Measurements from ENCODE around the gene ZBTB9.

Gene ZBTB9

DNA sequence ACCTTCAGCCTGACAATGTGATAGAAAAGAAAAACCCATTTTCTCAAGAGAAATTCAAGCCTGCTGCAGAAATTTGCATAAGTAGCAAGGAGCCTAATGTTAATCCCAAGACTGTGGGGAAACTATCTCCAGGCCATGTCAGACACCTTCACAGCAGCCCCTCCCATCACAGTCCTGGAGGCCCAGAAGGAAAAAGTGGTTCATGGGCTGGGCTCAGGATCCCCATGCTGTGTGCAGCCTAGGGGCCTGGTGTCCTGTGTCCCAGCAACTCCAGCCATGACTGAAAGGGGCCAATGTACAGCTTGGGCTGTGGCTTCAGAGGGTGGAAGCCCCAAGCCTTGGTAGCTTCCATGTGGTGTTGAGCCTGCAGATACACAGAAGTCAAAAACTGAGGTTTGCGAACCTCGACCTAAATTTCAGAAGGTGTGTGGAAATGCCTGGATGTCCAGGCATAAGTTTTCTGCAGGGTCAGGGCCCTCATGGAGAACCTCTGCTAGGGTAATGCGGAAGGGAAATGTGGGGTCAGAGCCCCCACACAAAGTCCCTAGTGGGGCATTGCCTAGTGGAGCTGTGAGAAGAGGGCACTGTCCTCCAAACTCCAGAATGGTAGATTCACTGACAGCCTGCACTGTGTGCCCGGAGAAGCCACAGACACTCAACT, 11.8 kb downstream of the ZBTB9 start:
- no peak for TF ChIP-seq TEAD4 (IDR thresholded peaks at IDR 0.05)
- TF ChIP-seq CREB1 (IDR thresholded peaks at IDR 0.05; ENCODE audit: low read depth), result no peak
- no peak for TF ChIP-seq TCF12 (IDR thresholded peaks at IDR 0.05; ENCODE audit: low read depth)
- TF ChIP-seq CEBPB (IDR thresholded peaks at IDR 0.05), result no peak
- TF ChIP-seq FOXM1 (IDR thresholded peaks at IDR 0.05; ENCODE audit: borderline replicate concordance, low read depth), result no peak
- no peak for TF ChIP-seq RAD21 (IDR thresholded peaks at IDR 0.05; ENCODE audit: low read depth)
- no peak for TF ChIP-seq EP300 (IDR thresholded peaks at IDR 0.05; ENCODE audit: borderline replicate concordance)
- no peak for TF ChIP-seq EGR1 (IDR thresholded peaks at IDR 0.05)
- no peak for TF ChIP-seq ZBTB7A (IDR thresholded peaks at IDR 0.05; ENCODE audit: low read depth)
- TF ChIP-seq, protein P1, sequence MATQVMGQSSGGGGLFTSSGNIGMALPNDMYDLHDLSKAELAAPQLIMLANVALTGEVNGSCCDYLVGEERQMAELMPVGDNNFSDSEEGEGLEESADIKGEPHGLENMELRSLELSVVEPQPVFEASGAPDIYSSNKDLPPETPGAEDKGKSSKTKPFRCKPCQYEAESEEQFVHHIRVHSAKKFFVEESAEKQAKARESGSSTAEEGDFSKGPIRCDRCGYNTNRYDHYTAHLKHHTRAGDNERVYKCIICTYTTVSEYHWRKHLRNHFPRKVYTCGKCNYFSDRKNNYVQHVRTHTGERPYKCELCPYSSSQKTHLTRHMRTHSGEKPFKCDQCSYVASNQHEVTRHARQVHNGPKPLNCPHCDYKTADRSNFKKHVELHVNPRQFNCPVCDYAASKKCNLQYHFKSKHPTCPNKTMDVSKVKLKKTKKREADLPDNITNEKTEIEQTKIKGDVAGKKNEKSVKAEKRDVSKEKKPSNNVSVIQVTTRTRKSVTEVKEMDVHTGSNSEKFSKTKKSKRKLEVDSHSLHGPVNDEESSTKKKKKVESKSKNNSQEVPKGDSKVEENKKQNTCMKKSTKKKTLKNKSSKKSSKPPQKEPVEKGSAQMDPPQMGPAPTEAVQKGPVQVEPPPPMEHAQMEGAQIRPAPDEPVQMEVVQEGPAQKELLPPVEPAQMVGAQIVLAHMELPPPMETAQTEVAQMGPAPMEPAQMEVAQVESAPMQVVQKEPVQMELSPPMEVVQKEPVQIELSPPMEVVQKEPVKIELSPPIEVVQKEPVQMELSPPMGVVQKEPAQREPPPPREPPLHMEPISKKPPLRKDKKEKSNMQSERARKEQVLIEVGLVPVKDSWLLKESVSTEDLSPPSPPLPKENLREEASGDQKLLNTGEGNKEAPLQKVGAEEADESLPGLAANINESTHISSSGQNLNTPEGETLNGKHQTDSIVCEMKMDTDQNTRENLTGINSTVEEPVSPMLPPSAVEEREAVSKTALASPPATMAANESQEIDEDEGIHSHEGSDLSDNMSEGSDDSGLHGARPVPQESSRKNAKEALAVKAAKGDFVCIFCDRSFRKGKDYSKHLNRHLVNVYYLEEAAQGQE (IDR thresholded peaks at IDR 0.05; ENCODE audit: low read depth), result no peak
- TF ChIP-seq, protein P2, sequence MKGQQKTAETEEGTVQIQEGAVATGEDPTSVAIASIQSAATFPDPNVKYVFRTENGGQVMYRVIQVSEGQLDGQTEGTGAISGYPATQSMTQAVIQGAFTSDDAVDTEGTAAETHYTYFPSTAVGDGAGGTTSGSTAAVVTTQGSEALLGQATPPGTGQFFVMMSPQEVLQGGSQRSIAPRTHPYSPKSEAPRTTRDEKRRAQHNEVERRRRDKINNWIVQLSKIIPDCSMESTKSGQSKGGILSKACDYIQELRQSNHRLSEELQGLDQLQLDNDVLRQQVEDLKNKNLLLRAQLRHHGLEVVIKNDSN (IDR thresholded peaks at IDR 0.05), result no peak
- TF ChIP-seq NFIC (IDR thresholded peaks at IDR 0.05), result no peak
- TF ChIP-seq, protein P3, sequence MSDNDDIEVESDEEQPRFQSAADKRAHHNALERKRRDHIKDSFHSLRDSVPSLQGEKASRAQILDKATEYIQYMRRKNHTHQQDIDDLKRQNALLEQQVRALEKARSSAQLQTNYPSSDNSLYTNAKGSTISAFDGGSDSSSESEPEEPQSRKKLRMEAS (IDR thresholded peaks at IDR 0.05), result no peak
- TF ChIP-seq TAF1 (IDR thresholded peaks at IDR 0.05; ENCODE audit: low read depth), result no peak
- no peak for TF ChIP-seq YY1 (IDR thresholded peaks at IDR 0.05; ENCODE audit: low read depth)

DNA sequence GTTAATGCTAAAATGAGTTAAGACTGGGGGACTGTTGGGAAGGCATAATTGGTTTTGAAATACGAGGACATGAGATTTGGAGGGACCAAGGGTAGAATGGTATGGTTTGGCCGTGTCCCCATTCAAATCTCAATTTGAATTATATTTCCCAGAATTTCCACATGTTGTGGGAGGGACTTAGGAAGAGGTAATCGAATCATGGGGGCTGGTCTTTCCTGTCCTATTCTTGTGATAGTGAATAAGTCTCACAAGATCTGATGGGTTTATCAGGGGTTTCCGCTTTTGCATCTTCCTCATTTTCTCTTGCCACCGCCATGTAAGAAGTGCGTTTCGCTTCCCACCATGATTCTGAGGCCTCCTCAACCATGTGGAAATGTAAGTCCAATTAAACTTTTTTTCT, 12.7 kb downstream of the ZBTB9 start:
- no peak for TF ChIP-seq TCF12 (IDR thresholded peaks at IDR 0.05; ENCODE audit: low read depth)
- TF ChIP-seq EP300 (IDR thresholded peaks at IDR 0.05; ENCODE audit: borderline replicate concordance), result no peak
- no peak for TF ChIP-seq YY1 (IDR thresholded peaks at IDR 0.05; ENCODE audit: low read depth)
- no peak for TF ChIP-seq NFIC (IDR thresholded peaks at IDR 0.05)
- TF ChIP-seq RAD21 (IDR thresholded peaks at IDR 0.05; ENCODE audit: low read depth), result no peak
- TF ChIP-seq, protein P1 (IDR thresholded peaks at IDR 0.05; ENCODE audit: low read depth), result no peak
- TF ChIP-seq FOXM1 (IDR thresholded peaks at IDR 0.05; ENCODE audit: borderline replicate concordance, low read depth), result no peak
- no peak for TF ChIP-seq ZBTB7A (IDR thresholded peaks at IDR 0.05; ENCODE audit: low read depth)
- TF ChIP-seq, protein P2 (IDR thresholded peaks at IDR 0.05), result no peak
- TF ChIP-seq, protein P3 (IDR thresholded peaks at IDR 0.05), result no peak
- no peak for TF ChIP-seq CREB1 (IDR thresholded peaks at IDR 0.05; ENCODE audit: low read depth)
- TF ChIP-seq TAF1 (IDR thresholded peaks at IDR 0.05; ENCODE audit: low read depth), result no peak
- no peak for TF ChIP-seq EGR1 (IDR thresholded peaks at IDR 0.05)
- no peak for TF ChIP-seq TEAD4 (IDR thresholded peaks at IDR 0.05)
- no peak for TF ChIP-seq CEBPB (IDR thresholded peaks at IDR 0.05)

DNA sequence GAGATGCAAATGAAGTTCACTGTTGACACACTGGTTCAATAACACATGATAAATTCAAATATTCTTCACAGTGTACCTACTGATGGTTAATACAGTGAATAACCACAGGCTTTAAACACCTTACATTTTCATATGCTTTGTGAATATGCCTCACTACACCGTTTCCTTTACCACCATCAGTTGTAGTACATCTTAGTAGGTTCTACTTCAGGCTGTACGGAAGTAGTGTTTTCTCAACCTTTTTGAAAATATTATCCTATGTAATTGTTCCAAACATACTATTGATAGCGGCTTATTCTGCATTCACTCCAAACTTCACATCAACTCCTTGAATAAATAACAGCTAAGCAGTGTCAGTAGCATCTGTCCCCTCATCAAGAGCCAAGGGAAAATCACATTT, 15.3 kb downstream of the ZBTB9 start:
- no peak for TF ChIP-seq YY1 (IDR thresholded peaks at IDR 0.05; ENCODE audit: low read depth)
- no peak for TF ChIP-seq RAD21 (IDR thresholded peaks at IDR 0.05; ENCODE audit: low read depth)

DNA sequence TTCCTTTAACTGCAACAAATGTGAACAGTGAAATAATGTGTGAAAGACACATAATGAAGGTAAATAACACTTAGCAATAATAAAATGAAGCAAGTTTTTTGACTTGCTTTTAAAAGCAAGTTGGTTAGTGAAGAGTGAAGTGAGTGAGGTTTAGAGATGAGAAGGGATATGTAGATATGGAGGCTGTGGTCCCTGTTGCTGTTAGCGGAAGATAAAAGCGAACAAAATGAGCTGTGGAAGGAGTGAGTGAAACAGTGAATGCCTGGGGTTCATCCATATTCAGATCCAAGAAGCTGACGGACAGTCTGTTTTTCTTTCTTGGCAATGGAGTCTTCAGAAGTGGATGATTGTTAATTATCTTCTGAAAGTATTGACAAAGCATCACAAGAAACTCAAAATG, 23.5 kb downstream of the ZBTB9 start:
- TF ChIP-seq RAD21 (IDR thresholded peaks at IDR 0.05; ENCODE audit: low read depth) (no peak), ZBTB7A (IDR thresholded peaks at IDR 0.05; ENCODE audit: low read depth) (no peak), YY1 (IDR thresholded peaks at IDR 0.05; ENCODE audit: low read depth) (no peak), TCF12 (IDR thresholded peaks at IDR 0.05; ENCODE audit: low read depth) (no peak), CREB1 (IDR thresholded peaks at IDR 0.05; ENCODE audit: low read depth) (no peak), NFIC (IDR thresholded peaks at IDR 0.05) (no peak), CEBPB (IDR thresholded peaks at IDR 0.05) (no peak), EGR1 (IDR thresholded peaks at IDR 0.05) (no peak), TAF1 (IDR thresholded peaks at IDR 0.05; ENCODE audit: low read depth) (no peak), TEAD4 (IDR thresholded peaks at IDR 0.05) (no peak)
- TF ChIP-seq, protein P2 (IDR thresholded peaks at IDR 0.05), result no peak
- TF ChIP-seq, protein P1 (IDR thresholded peaks at IDR 0.05; ENCODE audit: low read depth), result no peak
